CD4-positive, CD25-positive, alpha-beta regulatory T cell (primary cell): Measurements from ENCODE around the gene GRPR. TPM values are rescaled to one million over a fixed set of nuclear protein-coding genes. Genes with fewer than 3 reads are reported as not detected.

Experiments
- polyA plus RNA-seq, 4 donors: library from polyadenylated mRNA; unstranded; fragments of 300-500 nt; fragmentation: Illumina TruSeq; gene quantifications; one replicate each; pipeline ENCODE4 v1.2.3, GENCODE V29; 2021
- total RNA-seq: library from RNA; stranded (reverse); gene quantifications from one replicate; pipeline ENCODE4 v1.2.3, GENCODE V29; 2022

The GRPR gene
- total and polyA plus RNA-seq, 5 donors from 2014 or later = 0.10 to 0.14 TPM; not detected in 3

Other genes starting within 250 kb of the GRPR start
- gene MAGEB17, start 43.9 kb downstream of the GRPR start, total RNA-seq = not detected
- gene MAGEB17, start 43.9 kb downstream of the GRPR start, polyA plus RNA-seq = not detected